ENCODE results near the gene PER1.

Gene PER1

GRCh38 chr17:8151120-8151640 is 1.0 kb downstream of the PER1 start:
- peak; percentile 94 for DNase-seq

- no peak for DNase-seq
Observed at GRCh38 chr17:8150194-8151119, 1.7 kb downstream of the PER1 start.

GRCh38 chr17:8149419-8150193 is 2.6 kb downstream of the PER1 start:
- DNase-seq: no peak

GRCh38 chr17:8148560-8148959 is 3.6 kb downstream of the PER1 start:
- DNase-seq: no peak

- no peak for DNase-seq
Observed at GRCh38 chr17:8147805-8148404, 4.3 kb downstream of the PER1 start.

- no peak for DNase-seq
Observed at GRCh38 chr17:8147141-8147804, 4.9 kb downstream of the PER1 start.

GRCh38 chr17:8146381-8147140 is 5.6 kb downstream of the PER1 start:
- no peak for DNase-seq

GRCh38 chr17:8145811-8146210 is 6.4 kb downstream of the PER1 start:
- no peak for DNase-seq

GRCh38 chr17:8144401-8145231 is 7.6 kb downstream of the PER1 start:
- no peak for DNase-seq

- no peak for DNase-seq
Observed at GRCh38 chr17:8143581-8144400, 8.4 kb downstream of the PER1 start.

GRCh38 chr17:8142887-8143580 is 9.2 kb downstream of the PER1 start:
- no peak for DNase-seq

- no peak for DNase-seq
Observed at GRCh38 chr17:8142158-8142886, 9.9 kb downstream of the PER1 start.

- DNase-seq: no peak
Observed at GRCh38 chr17:8141741-8142140, 10.5 kb downstream of the PER1 start.

GRCh38 chr17:8141045-8141444 is 11.2 kb downstream of the PER1 start:
- no peak for DNase-seq

- no peak for DNase-seq
Observed at GRCh38 chr17:8140065-8141029, 11.9 kb downstream of the PER1 start.

- DNase-seq: peak; percentile 100
Observed at GRCh38 chr17:8138672-8139371, 13.4 kb downstream of the PER1 start.

GRCh38 chr17:8138374-8138671 is 13.9 kb downstream of the PER1 start:
- no peak for DNase-seq
